Spleen (tissue), 7 donors: Measurements from ENCODE around the gene BRD2.

Experiments
- POLR2A ChIP-seq, 3 donors: fragments of 450-650 bp; IDR thresholded peaks; one replicate each; pipeline ENCODE4 v1.5.1; 2017; ENCODE audit warnings: antibody characterized with exemption in 3 of 3, mild to moderate bottlenecking in 1 of 3
- POLR2AphosphoS5 ChIP-seq, 3 donors: sonication (generic); formaldehyde crosslinking; IDR thresholded peaks; one replicate each; pipeline ENCODE4 v1.5.1; 2017; ENCODE audit warnings: antibody characterized with exemption in 3 of 3
- TF ChIP-seq, protein P1 (sequence below), 11 experiments: fragments of 200-600 bp in 7 of 11; fragments of 450-650 bp in 4 of 11; sonication (generic) in 4 of 11; IDR thresholded peaks in 8 of 11; conservative IDR thresholded peaks in 3 of 11; 1 replicate in 7 of 11; 2 replicates in 4 of 11; pipeline versions ENCODE4 v1.4.0 to v1.8.0; 2016 to 2021; ENCODE audit warnings: antibody characterized with exemption in 11 of 11, inconsistent platforms in 4 of 11, mild to moderate bottlenecking in 1 of 11
- donor health status: DM: no; HTN: no; CAD: no; lungs with moderate emphysema.
- donor health status: DM: no; HTN: no; CAD: no.
- donor health status: DM: no; HTN: no; CAD: no.

DNA sequence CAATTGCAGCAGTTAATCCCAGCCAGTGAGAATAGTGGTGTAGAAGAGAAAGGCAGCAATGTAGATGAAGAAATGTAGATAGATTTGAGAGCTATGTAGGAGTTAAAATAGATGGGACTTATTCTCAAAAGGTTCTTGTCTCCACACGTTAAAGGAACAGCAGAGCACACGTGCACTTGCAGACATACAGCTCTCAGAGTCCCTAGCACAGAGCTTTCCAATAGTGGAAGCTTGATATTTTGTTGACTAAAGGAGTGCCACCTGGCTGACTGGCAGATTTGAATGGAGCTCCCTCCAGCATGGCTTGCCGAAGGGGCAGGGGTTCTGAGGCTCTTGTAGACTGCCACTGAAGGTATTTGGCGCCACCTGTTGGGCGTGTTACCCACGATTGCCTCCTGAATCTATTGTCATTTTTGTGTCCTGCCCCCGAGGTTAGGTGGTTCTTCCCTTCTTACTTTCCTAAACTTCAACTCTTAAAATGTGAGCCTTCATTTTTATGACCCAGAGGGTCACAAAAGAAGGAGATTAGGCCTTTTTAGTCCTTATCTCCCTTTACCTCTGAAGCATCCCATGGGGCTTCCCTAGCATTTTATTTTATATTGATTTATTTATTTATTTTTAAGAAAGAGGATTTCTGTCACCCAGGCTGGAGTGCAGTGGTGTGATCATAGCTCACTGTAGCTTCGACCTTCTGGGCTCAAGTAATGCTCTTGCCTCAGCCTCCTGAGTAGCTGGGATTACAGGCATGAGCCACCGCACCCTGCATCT, 16.4 kb downstream of the BRD2 start:
- TF ChIP-seq, protein P1, sequence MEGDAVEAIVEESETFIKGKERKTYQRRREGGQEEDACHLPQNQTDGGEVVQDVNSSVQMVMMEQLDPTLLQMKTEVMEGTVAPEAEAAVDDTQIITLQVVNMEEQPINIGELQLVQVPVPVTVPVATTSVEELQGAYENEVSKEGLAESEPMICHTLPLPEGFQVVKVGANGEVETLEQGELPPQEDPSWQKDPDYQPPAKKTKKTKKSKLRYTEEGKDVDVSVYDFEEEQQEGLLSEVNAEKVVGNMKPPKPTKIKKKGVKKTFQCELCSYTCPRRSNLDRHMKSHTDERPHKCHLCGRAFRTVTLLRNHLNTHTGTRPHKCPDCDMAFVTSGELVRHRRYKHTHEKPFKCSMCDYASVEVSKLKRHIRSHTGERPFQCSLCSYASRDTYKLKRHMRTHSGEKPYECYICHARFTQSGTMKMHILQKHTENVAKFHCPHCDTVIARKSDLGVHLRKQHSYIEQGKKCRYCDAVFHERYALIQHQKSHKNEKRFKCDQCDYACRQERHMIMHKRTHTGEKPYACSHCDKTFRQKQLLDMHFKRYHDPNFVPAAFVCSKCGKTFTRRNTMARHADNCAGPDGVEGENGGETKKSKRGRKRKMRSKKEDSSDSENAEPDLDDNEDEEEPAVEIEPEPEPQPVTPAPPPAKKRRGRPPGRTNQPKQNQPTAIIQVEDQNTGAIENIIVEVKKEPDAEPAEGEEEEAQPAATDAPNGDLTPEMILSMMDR (IDR thresholded peaks at IDR 0.05 in 8 of 11, conservative IDR thresholded peaks at IDR 0.05 in 3 of 11): peak; percentile 63 to 95 (median 84)
- TF ChIP-seq POLR2AphosphoS5 (IDR thresholded peaks at IDR 0.05) (peak in 2 of 3 donors; percentile 54 to 71), POLR2A (IDR thresholded peaks at IDR 0.05) (no peak)
